Neuronal stem cell (in vitro differentiated cells): ENCODE results near the gene OTULIN.

ENCODE experiments used
- DNase-seq: peaks from one replicate; pipeline ENCODE4 v3.0.0-alpha.2; 2013; ENCODE audit warnings: low spot score
- H2AFZ ChIP-seq: one replicate; pipeline ENCODE4 v1.6.1; 2013; ENCODE audit warnings: mild to moderate bottlenecking, low read length, inconsistent platforms
- H2AK5ac ChIP-seq: 2 replicates; pipeline ENCODE4 v1.6.1; 2013; ENCODE audit warnings: low read depth, mild to moderate bottlenecking, inconsistent platforms, low read length, moderate library complexity, mixed read lengths
- H2BK120ac ChIP-seq: 2 replicates; pipeline ENCODE4 v1.6.1; 2013; ENCODE audit warnings: low read depth, mild to moderate bottlenecking, inconsistent platforms, low read length, moderate library complexity, mixed read lengths
- H2BK12ac ChIP-seq: one replicate; pipeline ENCODE4 v1.6.1; 2013; ENCODE audit warnings: low read length, inconsistent platforms
- H2BK15ac ChIP-seq: 2 replicates; pipeline ENCODE4 v1.6.1; 2013; ENCODE audit warnings: mild to moderate bottlenecking, low read length, inconsistent platforms, mixed read lengths
- H2BK5ac ChIP-seq: one replicate; pipeline ENCODE4 v1.6.1; 2013; ENCODE audit warnings: inconsistent platforms, mild to moderate bottlenecking, low read length, moderate library complexity
- H3K14ac ChIP-seq: one replicate; pipeline ENCODE4 v1.6.1; 2013; ENCODE audit warnings: low read length, inconsistent platforms
- H3K18ac ChIP-seq: 2 replicates; pipeline ENCODE4 v1.6.1; 2013; ENCODE audit warnings: low read length, inconsistent platforms
- H3K23ac ChIP-seq: 2 replicates; pipeline ENCODE4 v1.6.1; 2013; ENCODE audit warnings: low read depth, mild to moderate bottlenecking, mixed read lengths, low read length, inconsistent platforms; ENCODE audit not compliant: poor library complexity
- H3K27ac ChIP-seq: replicated peaks from 3 replicates; pipeline ENCODE4 v1.5.1; 2013; ENCODE audit warnings: low read length, inconsistent platforms
- H3K27me3 ChIP-seq, 3 experiments: 2 replicates each; pipeline ENCODE4 v1.6.1; 2013; ENCODE audit warnings: low read length in 3 of 3, mild to moderate bottlenecking in 2 of 3, inconsistent platforms in 1 of 3, low read depth in 1 of 3, mixed read lengths in 1 of 3, moderate library complexity in 1 of 3; ENCODE audit not compliant: control insufficient read depth in 3 of 3, insufficient read depth in 3 of 3
- H3K36me3 ChIP-seq, 2 donors: replicated peaks in 1 of 2; 2 replicates each; pipeline ENCODE4 v1.6.1; 2013; ENCODE audit warnings: low read length in 2 of 2; ENCODE audit not compliant: control insufficient read depth in 2 of 2, insufficient read depth in 2 of 2
- H3K4ac ChIP-seq: 2 replicates; pipeline ENCODE4 v1.6.1; 2013; ENCODE audit warnings: inconsistent platforms, mild to moderate bottlenecking, low read length, moderate library complexity
- H3K4me1 ChIP-seq, 2 donors: 1 replicate in 1 of 2; 2 replicates in 1 of 2; pipeline ENCODE4 v1.6.1; 2013; ENCODE audit warnings: low read length in 2 of 2, low read depth in 1 of 2; ENCODE audit not compliant: control insufficient read depth in 2 of 2, insufficient read depth in 1 of 2
- H3K4me2 ChIP-seq: one replicate; pipeline ENCODE4 v1.6.1; 2013; ENCODE audit warnings: mild to moderate bottlenecking, low read length, inconsistent platforms; ENCODE audit not compliant: insufficient read depth, poor library complexity, severe bottlenecking
- H3K4me3 ChIP-seq, 2 donors: 2 replicates each; pipeline ENCODE4 v1.5.1; 2013; ENCODE audit warnings: low read length in 2 of 2, mild to moderate bottlenecking in 2 of 2, inconsistent platforms in 1 of 2, moderate library complexity in 1 of 2
- H3K79me1 ChIP-seq: one replicate; pipeline ENCODE4 v1.6.1; 2013; ENCODE audit warnings: low read depth, mild to moderate bottlenecking, inconsistent platforms, low read length, moderate library complexity
- H3K9ac ChIP-seq: one replicate; pipeline ENCODE4 v1.6.1; 2013; ENCODE audit warnings: mild to moderate bottlenecking, low read depth, low read length, inconsistent platforms; ENCODE audit not compliant: poor library complexity
- H3K9me3 ChIP-seq, 2 donors: replicated peaks in 1 of 2; 2 replicates each; pipeline versions ENCODE3 to v1.6.1; 2013; ENCODE audit warnings: low read length in 2 of 2, mild to moderate bottlenecking in 2 of 2, inconsistent platforms in 1 of 2, low read depth in 1 of 2, mixed read lengths in 1 of 2, moderate library complexity in 1 of 2; ENCODE audit not compliant: control insufficient read depth in 2 of 2, insufficient read depth in 1 of 2
- H4K8ac ChIP-seq: one replicate; pipeline ENCODE4 v1.6.1; 2013; ENCODE audit warnings: low read depth, mild to moderate bottlenecking, inconsistent platforms, low read length, moderate library complexity
- H4K91ac ChIP-seq: one replicate; pipeline ENCODE4 v1.6.1; 2013; ENCODE audit warnings: low read length, low read depth, mild to moderate bottlenecking, inconsistent platforms; ENCODE audit not compliant: poor library complexity
- WGBS, 2 donors: extraction: QIAGEN DNeasy Blood & Tissue Kit; methylation state at CpG; one replicate each; pipeline ENCODE4 v1.1.7; 2013; ENCODE audit warnings: missing lambda C conversion rate in 2 of 2, mixed read lengths in 1 of 2; ENCODE audit not compliant: insufficient read length in 2 of 2, insufficient replicate concordance in 1 of 2; ENCODE audit errors: extremely low coverage in 2 of 2; 5-methylcytosine and 5-hydroxymethylcytosine counted together

Gene OTULIN

DNA sequence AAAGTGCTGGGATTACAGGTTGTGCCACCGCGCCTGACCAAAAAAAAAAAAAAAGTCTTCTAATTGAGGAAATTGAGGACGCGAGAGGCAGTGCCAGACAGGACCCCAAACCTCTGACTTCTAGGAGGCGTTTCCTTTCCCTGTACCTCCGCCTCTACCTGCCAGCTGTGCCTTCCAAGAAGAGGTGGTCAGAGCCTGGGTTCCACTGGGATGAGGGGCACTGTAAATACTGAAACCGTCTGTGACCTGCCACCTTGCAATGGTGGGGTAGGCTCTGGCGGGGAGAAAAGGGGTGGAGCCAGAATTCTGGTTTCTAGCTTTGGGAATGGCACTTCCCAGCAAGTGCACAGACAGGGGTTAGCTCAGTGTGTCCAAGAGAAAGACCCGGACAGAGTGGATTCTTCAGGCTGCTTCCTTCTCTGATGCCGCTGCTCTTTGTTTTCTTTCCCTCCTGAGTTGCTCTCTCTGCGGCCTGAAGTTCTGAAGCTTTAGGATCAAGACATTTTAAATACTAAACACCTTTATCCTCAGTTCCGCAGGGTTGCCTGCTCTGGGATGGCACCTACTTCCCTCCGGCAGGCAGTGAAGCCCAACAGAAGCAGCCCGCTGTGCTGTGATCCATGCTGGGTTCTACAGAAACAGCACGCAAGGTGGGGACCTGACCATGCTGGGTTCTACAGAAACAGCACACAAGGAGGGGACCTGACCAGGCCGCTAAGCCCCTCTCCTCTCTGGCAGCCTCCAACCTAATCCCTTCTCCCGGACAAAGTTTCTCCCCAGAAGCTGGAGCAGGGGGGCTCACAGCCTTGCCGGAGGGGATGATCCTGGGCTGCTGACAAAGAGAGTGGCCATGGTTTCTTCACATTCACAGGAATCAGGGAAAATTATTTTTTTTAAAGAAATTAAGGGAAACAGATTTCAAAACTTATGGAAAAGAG is 65.2 kb downstream of the OTULIN start:
- H3K18ac ChIP-seq: peak overlapping the region; percentile 94
- peak overlapping the region; percentile 77 for H4K91ac ChIP-seq
- no peaks in the 10 kb centered on the region for H3K36me3 ChIP-seq
- no peak overlapping the region for H3K23ac ChIP-seq
- H3K27me3 ChIP-seq: no peaks in the 10 kb centered on the region
- WGBS, 2 donors: no CpG with 5 or more reads among the region's 18 CpGs
- no peaks in the 10 kb centered on the region for H3K79me1 ChIP-seq
- H3K4ac ChIP-seq: no peak overlapping the region
- H3K9ac ChIP-seq: no peak overlapping the region
- no peak overlapping the region for H4K8ac ChIP-seq
- H2AFZ ChIP-seq: no peak overlapping the region
- no peak overlapping the region for H3K14ac ChIP-seq
- no peak overlapping the region for H2BK15ac ChIP-seq
- peak overlapping the region; percentile 44 for H2BK5ac ChIP-seq
- H3K4me2 ChIP-seq: no peak overlapping the region
- H2BK120ac ChIP-seq: no peak overlapping the region
- peak overlapping the region; percentile 36 for H2BK12ac ChIP-seq
- peaks cover 18 to 24% of the 10 kb centered on the region in 2 donors for H3K4me1 ChIP-seq
- no peak overlapping the region for H3K4me3 ChIP-seq
- no peak overlapping the region for H2AK5ac ChIP-seq
- H3K27ac ChIP-seq: peak overlapping the region; percentile 10
- no peak for DNase-seq
- peaks cover 0 to 3% of the 10 kb centered on the region in 2 donors for H3K9me3 ChIP-seq

DNA sequence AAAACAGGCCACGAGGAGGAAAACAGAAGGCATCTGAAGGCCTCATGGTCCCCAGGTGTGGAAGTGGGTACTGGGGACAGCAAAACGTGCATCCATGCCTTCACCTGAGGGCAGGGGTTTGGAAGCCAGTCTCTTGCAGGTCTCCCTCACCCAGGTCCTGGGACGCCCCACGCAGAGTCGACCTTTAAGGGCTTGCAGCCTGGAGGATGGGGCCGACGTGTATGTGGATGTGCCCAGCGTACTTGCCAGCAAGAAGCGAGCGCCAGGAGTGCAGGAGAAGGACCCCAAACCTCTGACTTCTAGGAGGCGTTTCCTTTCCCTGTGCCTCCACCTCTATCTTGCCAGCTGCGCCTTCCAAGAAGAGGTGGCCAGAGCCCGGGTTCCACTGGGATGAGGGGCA is 65.9 kb downstream of the OTULIN start:
- peak overlapping the region; percentile 77 for H2BK15ac ChIP-seq
- no peak overlapping the region for H3K4me2 ChIP-seq
- H3K9me3 ChIP-seq: no peaks in the 10 kb centered on the region
- peaks cover 18 to 24% of the 10 kb centered on the region in 2 donors for H3K4me1 ChIP-seq
- peak overlapping the region; percentile 33 for H3K14ac ChIP-seq
- peak overlapping the region; percentile 85 for H2AK5ac ChIP-seq
- no peak overlapping the region for H4K8ac ChIP-seq
- H3K36me3 ChIP-seq: no peaks in the 10 kb centered on the region
- no peak for DNase-seq
- H3K18ac ChIP-seq: peak overlapping the region; percentile 82
- no CpG with 5 or more reads among the region's 13 CpGs for WGBS, 2 donors
- no peak overlapping the region for H3K9ac ChIP-seq
- no peak overlapping the region for H3K4ac ChIP-seq
- no peak overlapping the region for H2AFZ ChIP-seq
- H3K4me3 ChIP-seq: no peak overlapping the region
- H3K79me1 ChIP-seq: no peaks in the 10 kb centered on the region
- no peak overlapping the region for H3K23ac ChIP-seq
- H3K27ac ChIP-seq: no peak overlapping the region
- peak overlapping the region; percentile 44 for H2BK5ac ChIP-seq
- H3K27me3 ChIP-seq: no peaks in the 10 kb centered on the region
- no peak overlapping the region for H4K91ac ChIP-seq
- H2BK120ac ChIP-seq: no peak overlapping the region
- H2BK12ac ChIP-seq: peak overlapping the region; percentile 51

DNA sequence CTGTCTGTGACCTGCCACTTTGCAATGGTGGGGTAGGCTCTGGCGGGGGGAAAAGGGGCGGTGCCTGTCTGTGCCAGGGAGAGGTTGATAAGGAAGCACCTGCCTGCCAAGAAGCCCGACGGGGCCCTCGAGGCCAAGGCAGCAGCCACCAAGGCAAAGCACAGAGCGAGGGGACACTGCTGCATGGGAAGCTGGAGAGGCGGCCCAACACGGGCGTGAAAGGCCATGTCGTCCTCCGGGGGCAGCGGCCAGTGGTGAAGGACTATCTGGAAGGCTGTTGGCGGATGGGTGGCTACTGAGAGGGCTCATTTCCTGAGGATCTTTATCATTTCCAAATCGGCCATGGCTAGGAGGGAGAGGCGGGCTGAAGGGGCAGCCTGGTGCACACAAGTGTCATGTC is 66.4 kb downstream of the OTULIN start:
- peak overlapping the region; percentile 44 for H2BK5ac ChIP-seq
- WGBS, 2 donors: no CpG with 5 or more reads among the region's 15 CpGs

DNA sequence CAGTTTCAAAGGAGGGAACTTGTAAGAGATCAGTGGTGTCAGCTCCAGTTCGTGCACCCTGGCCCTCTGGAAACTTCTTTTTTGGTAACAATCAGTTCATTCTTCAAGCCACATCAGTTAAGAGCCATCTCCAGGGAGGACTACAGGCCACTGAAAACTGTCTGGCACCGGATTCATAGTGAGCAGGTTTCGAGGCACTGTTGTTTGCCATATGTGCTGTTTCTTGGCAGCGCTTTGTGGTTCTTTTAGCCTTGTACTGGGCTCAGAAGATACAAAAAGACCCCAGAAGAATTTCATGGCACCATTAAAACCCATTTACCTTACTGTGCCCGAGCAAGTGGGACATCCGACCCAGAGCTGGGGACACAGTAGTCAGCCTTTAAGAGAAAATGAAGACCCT is 68.5 kb downstream of the OTULIN start:
- WGBS, 2 donors: no CpG with 5 or more reads among the region's 6 CpGs
- no peak overlapping the region for H2BK120ac ChIP-seq
- H3K27me3 ChIP-seq: no peaks in the 10 kb centered on the region
- DNase-seq: no peak
- no peak overlapping the region for H3K27ac ChIP-seq
- H3K4me3 ChIP-seq: no peak overlapping the region
- H4K8ac ChIP-seq: no peak overlapping the region
- H3K4me1 ChIP-seq: peaks cover 10 to 14% of the 10 kb centered on the region in 2 donors
- H3K4me2 ChIP-seq: no peak overlapping the region
- H3K4ac ChIP-seq: no peak overlapping the region
- no peak overlapping the region for H2BK12ac ChIP-seq
- no peak overlapping the region for H4K91ac ChIP-seq
- H3K14ac ChIP-seq: no peak overlapping the region
- H2BK15ac ChIP-seq: no peak overlapping the region
- H2BK5ac ChIP-seq: no peak overlapping the region
- H3K9me3 ChIP-seq: no peaks in the 10 kb centered on the region
- no peak overlapping the region for H3K18ac ChIP-seq
- H2AFZ ChIP-seq: no peak overlapping the region
- no peak overlapping the region for H2AK5ac ChIP-seq
- H3K23ac ChIP-seq: no peak overlapping the region
- no peaks in the 10 kb centered on the region for H3K36me3 ChIP-seq
- H3K79me1 ChIP-seq: no peaks in the 10 kb centered on the region
- no peak overlapping the region for H3K9ac ChIP-seq

More for the DNA sequence above, 66.4 kb downstream of the OTULIN start:
- H3K79me1 ChIP-seq: no peaks in the 10 kb centered on the region
- peak overlapping the region; percentile 77 for H2BK15ac ChIP-seq
- H2AK5ac ChIP-seq: peak overlapping the region; percentile 85
- DNase-seq: no peak
- no peak overlapping the region for H3K9ac ChIP-seq
- no peak overlapping the region for H2BK120ac ChIP-seq
- H4K8ac ChIP-seq: no peak overlapping the region
- H3K9me3 ChIP-seq: no peaks in the 10 kb centered on the region
- no peaks in the 10 kb centered on the region for H3K36me3 ChIP-seq
- peaks cover 18 to 23% of the 10 kb centered on the region in 2 donors for H3K4me1 ChIP-seq
- no peak overlapping the region for H3K27ac ChIP-seq
- no peak overlapping the region for H3K4me2 ChIP-seq
- H4K91ac ChIP-seq: no peak overlapping the region
- no peak overlapping the region for H3K23ac ChIP-seq
- H3K4me3 ChIP-seq: peak overlapping the region in 1 of 2 donors; percentile 27
- peak overlapping the region; percentile 55 for H3K18ac ChIP-seq
- H3K4ac ChIP-seq: no peak overlapping the region
- H3K14ac ChIP-seq: peak overlapping the region; percentile 58
- H3K27me3 ChIP-seq: no peaks in the 10 kb centered on the region
- no peak overlapping the region for H2AFZ ChIP-seq
- no peak overlapping the region for H2BK12ac ChIP-seq
